Measurements from ENCODE around the gene MAL.

The MAL gene

DNA sequence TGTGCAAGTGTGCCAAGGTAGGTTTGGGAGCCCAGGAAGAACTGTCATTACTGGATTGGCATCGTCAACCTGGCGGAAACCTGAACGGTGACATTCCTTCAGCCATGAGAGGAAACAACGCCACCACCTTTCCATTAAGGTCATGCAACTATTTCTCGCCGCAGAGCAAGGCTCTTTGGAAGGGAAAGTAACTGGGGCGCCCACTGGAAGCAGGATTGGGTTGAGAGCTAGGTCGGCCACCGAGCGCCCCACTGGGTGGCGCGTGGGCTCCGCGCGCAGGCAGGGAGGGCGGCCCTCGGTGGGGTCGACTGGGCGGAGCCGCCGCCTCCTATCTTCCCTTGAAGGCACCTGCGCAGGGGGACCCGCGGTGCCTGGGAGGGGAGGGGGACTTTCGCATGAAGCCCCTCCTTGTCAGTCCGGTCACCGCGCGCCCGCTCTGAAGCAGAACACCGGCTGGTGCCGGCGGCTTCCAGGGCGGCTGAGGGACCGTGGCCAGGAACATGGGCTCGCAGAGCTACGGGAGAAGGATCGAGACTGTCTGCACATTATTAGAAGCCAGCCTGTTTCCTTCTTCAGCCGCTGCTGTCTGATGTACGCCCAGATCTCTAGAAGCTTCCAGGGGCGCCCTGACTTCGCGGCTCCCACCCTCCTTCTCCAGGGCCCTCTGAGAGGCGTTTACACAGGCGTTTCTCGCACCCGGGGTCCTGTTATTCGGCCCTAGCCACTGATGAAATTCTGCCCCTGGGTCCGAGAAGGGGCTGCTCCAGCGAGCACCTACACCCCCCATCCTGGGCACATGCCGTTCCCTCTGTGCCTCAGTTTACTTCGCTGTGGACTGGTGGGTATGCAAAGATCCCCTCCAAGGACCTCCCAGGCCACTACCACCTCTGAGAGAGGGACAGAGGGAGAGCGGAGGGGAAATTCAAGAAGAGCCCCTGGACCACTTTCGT is 27.3 kb upstream of the MAL start:
- DNase-seq: no peak

DNA sequence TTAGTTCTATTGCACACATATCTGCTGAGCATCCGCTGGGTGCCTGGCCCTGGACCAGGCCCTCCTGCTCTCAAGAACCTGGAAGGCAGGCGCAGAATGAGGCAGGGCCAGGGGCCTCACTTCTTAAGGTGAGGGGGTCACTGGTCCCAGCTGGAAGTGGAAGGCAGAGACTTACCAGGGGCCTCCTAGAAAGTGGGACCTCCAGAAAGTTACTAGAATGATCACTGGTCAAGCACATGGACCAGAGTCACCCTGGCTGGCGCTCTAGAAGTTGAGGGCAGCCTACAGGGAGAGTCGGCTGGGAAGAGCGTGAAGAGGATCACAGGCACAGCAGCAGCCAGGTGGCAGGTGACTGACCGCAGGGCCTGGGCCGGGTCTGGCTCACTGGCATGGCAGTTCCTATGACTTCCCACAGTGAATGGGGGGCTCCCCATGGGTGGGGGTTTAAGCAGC is 26.1 kb upstream of the MAL start:
- DNase-seq: no peak

DNA sequence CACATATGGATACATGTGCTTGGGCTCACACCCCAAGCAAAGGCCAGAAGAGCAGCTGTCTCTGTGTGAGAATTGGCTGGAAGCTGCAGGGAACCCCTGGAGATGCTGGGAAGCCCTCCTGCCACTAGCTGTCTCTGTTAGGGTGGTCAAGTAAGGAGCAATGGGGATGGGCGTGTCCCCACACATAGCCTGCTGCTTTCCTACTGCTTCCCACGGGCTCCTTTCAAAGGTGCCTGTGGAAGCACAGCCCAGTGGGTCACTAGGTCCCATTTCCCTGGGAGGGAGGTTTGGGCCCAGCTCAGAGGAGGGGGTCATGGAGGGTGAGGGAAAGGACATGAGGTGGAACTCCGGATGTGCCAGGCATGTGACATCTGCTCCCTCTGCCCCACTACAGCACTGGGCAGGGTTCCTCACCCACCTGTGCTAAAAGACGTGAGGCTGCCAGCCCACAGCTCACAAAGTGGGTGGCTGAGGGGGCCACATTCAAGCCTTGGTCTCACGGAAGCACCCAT is 24.4 kb upstream of the MAL start:
- no peak for DNase-seq

DNA sequence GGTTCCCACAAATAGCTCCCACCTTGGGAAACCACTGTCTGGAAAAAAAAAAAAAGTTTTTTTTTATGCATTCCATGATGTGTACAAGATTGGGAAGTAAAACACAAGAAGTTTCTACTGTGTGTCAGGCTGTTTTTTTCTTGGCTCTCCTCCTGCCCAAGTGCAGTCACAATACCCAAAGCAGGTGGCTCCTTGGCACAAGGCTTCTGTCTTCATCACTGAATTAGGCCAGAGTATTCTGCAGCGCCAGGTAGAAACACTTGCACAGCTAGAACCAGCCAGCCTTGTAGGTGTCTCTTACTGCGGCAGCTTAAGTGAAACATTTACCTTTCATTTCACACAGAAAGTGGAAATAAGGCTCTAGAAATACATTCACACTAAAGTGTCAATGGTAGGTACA is 23.8 kb upstream of the MAL start:
- no peak for DNase-seq

DNA sequence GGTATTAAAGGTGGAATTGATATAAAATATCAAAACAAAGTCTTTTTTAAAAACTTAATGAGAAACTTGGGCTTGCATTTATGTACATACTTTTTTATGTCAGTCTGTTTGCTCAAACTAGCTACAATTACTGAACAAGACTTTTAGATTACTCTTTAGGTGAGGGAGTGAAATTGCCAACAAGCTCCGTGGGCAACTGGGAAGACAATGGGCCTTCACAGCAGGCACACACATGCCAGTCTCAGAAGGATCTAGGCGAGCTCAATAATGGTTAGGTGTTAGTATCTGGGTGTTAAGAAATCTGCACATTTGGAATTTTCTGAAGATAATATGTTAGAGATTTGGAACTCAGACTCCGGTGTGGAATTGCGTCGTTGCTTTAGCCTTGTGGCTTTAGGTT is 23.0 kb upstream of the MAL start:
- DNase-seq: no peak

DNA sequence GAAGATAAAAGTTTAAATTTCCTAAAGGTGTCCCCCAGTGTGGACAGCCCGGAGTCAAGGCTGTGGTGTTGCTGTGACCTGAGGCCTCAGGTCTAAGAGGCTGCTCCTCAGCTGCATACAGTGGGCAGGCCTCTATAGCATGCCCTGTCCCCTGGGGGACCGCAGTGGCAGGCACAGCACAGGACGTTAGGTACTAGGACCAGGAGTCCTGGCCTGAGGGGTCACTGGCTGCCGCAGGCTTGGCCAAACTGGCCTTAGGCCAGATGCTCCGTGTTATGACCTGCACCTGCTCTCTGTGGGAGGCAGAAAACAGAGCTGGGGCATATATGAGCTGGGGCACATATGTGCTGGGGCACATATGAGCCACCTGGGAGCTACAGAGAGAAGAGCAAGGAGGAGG is 21.2 kb upstream of the MAL start:
- DNase-seq: no peak

DNA sequence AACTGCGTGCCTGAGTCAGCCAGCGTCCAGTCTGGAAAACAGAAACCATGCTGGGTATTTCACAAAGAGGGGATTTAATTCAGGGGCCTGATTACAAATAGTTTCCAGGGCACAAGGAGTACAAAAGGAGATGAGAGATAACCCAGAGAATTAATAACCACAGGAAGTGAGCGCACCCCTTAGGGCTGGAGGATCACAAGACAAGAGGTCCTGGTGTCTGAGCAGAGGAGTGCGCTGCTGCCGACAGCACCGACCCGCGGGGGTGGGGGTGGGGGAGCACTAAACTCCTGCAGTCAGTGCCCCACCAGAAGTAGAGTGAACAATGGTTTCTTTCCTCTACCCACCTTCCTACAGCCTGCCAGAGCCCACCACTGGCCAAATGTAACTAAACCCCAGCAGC is 20.8 kb upstream of the MAL start:
- no peak for DNase-seq

DNA sequence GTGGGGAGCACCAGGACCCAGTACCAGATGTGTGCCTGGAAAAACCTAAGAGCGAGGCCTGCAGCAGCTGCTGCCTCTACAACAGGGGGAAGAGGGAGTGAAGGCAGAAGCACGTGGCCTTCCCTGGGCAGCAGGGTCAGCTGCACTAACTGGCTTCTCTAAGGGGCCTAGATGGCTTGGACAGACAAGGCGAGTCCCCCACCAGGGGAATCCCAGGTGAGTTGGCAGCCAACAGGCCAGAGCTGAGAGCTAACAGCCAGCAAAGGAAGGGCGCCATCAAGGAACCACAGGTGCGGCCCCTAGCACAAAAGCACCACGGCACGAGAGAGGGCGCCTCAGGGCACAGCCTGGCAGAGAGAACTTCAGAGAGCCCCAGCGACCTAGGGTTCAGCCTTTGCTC is 19.8 kb upstream of the MAL start:
- no peak for DNase-seq

DNA sequence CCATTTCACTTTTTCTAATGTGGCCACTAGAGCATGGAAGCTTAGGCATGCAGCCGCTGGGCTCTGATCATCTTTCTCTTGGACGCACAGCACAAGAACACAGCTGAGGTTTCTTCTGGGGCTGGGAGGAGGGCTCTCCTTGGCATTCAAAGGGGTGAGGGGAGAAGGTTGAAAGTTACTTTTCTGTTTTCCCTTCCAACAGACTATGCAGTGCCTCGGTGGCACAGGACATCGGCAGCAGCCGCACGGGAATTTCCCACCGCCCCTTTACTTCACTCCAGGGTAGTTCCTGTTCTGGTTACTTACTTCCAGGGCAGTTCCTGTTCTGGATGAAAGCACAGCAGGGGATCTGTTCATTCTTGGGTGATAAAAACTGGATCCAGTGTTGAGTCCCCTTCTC is 18.9 kb upstream of the MAL start:
- DNase-seq: no peak

DNA sequence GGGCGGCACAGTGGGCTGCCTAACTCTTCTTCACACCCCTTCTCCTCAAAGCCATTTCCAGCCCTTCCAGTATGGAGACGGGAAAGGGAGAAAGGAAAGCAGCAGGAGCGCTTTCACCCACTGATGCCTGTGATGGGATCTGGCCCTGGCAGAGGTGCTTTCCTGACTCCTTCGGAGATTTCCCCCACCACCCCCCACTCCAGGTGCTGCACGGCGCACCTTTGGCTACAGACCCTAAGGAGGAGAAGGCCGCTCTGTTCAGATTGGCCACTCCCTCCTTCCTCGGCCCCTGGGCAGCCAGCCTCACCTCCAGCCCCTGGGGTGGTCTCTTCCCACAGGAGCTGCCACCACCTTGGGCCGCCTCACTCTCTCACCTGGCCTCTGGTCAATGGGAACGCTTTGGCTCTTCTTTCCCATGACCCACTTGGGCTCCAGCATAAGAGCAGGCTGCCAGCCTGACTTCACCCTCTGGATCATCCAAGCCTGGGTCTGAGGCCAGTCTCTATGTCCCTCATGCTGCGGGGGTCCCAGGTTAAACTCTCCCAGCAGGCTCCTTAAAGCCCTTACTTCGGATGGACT is 18.4 kb upstream of the MAL start:
- DNase-seq: no peak

DNA sequence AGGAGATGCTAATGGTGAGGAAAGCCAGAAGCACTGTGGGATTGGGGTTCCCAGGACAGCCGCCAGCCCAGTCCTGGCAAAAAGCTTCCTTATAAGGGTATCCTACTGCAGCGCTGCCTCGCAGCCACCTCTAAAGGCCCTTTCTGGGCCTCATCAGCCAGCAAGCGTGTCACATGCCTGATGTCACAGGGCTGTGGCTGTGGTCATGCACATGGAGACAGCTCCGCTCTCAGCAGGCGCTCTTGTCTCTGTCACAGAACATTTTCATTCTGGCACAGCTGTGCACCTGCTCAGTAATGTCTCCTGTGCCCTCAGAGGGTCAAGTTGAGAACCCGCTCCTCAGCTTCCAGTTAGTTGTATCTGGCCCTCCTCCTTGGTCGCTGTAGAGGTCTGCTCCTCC is 17.7 kb upstream of the MAL start:
- DNase-seq: no peak

DNA sequence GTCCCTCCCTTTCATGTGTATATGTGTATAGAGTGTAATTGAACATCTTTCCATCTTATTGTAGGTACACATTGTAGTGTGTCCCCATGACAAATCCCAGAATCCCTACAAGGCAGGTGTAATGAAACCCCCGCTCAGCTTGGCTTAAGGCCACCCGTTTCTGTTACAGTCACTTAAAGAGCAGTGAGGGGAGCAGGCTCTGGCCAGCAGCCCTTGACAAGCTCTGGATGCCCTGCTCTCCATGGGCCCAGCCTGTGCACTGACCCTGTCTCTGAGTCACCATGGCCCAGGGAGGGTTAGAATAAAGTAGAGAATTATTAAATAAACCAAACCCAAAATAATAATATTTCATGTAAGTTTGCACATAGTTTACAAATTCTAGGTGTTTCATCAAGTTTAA is 17.2 kb upstream of the MAL start:
- DNase-seq: no peak

DNA sequence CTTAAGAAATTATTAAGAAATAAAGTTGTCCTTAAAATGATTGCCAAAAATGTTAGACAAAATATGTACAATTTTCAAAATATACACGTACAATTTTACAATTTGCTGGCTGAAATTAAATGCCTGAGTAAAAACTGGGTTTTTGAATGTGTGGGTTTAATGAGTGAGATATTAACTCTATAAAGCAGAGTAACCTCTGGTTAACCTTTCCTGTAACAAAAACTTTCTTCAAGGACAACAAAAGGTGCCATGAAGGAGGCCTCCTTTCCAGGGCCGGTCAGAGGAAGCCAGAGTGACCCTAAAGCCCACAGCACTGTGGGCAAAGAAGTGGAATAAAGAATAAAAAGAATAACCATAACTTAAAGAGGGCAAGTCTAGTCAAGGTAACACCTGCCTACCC is 16.5 kb upstream of the MAL start:
- DNase-seq: no peak

DNA sequence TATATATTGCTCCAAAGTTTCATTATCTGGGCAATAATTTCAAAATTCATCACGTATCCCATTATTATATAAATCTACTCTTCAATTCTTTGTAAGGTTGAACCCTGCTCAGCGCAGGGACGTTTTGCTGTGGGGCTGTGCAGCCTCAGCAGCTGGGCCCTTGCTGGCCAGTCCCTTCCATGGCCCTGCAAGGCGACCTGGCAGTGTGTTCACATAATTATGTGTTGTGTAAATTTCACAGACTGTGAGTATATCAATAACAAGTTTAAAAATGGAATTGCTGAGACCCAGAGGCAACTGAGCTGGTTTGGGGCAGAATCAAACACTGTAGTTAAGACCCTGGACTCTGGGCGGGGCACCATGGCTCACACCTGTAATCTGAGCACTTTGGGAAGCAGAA is 16.1 kb upstream of the MAL start:
- no peak for DNase-seq

DNA sequence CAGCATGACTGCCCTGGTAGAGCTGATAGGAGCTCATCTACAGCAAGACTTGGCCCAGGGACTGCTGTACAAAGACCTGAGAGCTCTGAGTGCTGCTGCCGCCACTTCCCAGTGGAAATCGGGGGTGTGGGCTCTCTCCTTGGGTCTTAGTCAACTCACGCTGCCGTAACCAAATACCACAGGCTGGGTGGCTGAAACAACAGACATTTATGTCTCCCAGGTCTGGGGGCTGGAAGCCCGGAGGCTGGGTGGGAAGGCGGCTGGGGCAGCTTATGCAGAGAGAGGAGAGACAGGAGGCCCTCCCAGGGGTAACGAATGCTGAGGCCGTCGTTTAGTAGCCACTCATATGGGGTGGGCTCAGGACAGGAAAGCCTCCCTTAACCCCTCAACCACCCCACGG is 15.4 kb upstream of the MAL start:
- DNase-seq: no peak

DNA sequence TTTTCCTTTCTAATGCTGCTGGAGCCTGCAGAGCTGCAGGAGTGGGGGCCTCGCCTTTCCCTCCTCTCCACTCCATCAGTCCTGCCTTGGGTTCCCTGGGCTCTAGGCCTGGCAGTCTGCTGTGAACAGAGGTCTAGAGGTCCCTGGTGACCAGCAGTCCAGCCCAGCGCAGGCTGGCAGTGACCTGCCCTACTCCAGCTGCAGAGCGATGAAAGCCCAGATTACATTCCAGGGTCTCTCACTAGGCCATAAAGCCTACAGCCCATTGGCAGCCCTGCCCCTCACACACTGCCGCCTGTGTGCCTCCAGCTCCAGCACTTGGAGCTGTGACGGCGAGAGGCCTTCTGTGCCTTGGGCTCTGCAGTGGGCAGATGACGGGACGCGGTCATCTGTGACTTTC is 14.8 kb upstream of the MAL start:
- no peak for DNase-seq

DNA sequence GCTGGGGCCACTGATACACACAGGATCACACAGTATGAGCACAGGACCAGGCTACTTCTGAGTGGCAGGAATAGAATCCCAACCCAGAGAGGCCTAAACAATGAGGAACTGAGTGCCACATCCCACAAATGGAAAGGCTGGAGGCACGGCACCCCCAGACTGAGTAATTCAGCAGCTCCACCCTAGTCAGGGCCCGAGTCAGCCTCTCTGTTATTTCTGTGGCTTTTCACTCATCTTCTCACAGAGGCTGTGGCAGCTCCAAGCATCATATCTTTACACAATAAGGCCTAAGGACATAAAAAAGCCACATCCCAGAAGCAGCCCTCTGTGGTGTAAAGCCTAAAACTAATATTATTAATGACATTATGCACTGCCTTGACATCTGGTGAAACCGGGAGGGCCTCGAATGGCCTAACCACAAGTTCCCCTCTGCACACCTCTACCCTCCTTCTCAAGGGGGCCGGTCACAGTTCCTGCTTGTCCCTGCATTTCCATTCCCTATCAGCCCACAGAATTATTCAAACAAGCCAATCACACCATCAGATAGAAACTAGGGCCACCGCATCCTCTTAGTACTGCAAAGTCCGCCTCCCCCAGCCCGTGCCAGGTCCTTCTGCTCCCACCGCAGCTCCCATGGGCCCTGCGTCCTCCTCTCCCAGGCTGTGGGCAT is 12.5 kb upstream of the MAL start:
- DNase-seq: no peak

DNA sequence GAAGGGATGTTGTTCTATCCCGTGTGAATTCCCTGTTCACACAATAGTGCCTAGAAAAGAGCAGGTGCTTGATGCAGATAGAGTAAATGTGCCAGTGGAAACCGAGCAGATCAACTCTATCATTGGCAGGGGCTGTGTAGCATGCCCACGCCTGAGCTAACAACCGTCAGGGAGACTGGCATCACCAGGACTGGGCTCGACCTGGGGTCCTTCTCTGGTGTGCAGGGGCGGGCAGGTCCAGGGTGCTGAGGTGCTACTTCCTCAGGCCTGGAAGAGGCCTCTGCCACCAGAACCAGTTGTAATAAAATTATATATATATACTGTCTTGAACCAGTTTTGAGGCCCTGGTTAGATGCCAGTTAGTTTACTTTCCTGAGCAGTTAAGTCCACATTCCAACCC is 11.8 kb upstream of the MAL start:
- no peak for DNase-seq

DNA sequence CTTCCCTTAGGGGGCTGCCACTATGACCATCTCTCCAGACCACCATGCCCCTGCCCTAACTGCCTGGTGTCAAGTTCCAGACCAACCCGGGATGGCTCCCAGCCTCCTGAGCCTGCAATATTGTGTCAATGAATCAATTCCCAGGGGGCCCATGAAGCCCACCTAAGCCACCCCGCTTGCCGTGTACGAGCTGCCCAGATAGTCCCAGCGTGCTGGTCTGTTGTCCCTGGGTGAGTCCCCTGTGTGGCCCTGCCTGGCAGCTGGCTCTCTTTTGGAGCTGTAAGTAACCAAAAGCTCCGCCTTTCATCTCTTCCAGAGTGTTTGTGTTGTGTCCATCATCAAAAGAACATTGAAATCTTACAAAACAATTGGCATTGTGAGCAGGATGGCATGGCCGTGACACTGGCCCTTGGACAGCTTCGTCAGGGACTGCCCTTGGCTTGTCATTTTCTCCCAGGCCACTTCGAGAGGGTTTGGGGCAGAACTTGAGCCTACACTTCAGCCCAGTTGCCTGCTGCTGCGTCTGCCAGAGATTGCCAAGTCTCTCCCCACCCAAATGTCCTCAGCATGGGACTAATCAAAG is 11.3 kb upstream of the MAL start:
- DNase-seq: no peak

DNA sequence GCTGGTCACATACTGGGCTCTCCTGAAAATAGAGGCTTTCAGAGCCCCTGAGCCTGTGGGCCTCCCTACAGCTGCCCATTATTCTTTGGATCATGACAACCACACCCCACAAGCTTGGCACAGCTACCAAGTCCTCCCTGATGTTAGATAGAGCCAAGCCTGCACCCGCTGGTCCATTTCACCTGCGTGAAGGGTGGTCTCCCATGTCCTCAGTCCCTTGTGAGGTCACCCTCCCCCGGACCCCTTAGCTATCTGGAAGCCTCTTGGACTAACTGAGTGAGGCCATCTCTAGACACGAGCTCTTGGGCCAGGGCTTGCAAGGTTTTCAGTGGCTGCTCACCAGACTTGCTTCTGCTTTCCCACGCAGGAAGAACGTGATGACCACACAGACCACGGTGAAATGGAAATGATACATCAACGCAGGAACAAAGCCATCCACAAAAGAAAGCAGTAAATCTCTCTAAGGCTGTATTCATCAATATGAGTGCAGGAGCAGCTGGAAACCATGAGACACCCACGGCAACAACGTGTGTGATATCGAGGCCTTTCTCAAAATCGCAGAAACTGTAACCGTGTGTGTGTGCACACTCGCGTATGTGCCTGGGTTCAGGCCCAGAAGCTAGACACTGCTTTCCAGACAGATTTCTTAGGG is 10.1 kb upstream of the MAL start:
- no peak for DNase-seq

DNA sequence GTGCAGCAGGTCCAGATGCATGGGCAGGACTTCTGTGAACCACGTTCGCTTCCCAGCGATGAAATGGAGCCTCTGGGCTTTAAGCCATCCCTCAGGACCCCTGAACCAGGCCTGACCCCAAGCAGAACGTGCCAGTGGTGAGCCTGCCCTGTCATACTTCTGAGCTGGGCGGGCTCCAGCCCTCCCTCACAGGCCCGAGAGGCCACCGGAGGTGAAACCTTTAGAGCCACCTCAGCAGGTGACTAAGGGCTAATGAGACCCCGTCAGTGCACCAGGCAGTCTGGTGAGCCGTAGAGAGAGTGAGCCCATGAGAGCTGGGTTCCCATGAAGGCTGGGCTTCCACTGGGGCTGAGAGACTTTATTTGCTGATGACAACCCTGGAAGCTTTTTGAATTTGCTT is 8.9 kb upstream of the MAL start:
- no peak for DNase-seq

DNA sequence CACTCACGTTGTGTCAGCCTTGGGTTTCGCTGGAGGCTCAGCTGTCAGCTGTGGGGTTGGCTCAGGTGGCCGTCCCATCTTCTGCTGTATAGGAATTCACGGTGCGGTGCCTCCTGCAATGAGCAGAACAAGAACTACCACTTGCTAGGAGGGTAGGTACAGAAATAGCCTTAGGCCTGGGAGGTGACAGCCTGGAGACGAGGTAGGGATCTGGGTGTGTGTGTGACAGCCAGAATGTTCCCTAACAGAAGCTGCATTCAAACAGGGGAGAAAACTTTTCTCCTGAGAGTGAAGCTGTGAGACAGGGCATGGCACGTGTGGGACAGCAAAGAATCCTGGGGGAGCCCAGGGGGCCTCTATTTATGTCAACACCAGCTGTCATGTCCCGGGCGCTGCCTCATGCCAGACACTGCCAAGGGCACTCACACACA is 8.4 kb upstream of the MAL start:
- DNase-seq: no peak

DNA sequence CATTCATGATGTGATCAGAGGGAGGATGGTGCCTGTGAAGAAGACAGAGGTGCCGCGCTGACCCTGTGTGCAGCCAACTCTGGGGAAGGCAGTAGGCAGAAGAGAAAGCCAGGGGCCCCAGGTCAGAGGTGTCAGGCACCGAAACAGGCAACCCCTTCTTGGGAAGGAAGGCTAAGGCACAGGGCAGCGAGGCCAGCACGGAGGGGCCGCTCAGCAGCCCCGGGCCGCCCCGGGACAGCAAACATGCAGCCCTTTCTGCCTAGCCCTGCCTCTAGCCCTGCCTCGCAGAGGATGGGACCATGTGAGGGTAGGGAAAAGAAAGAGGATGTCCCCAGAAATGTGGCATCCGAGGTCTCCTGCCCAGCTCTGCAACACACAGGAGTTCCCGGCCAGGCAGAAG is 7.7 kb upstream of the MAL start:
- no peak for DNase-seq
